ENCODE data around the gene MRPL38. TPM values are rescaled to one million over a fixed set of nuclear protein-coding genes. Genes with fewer than 3 reads are reported as not detected.

The MRPL38 gene
- total and polyA plus RNA-seq, 4 donors, result 23.0 to 63.9 (median 50.5) TPM

DNA sequence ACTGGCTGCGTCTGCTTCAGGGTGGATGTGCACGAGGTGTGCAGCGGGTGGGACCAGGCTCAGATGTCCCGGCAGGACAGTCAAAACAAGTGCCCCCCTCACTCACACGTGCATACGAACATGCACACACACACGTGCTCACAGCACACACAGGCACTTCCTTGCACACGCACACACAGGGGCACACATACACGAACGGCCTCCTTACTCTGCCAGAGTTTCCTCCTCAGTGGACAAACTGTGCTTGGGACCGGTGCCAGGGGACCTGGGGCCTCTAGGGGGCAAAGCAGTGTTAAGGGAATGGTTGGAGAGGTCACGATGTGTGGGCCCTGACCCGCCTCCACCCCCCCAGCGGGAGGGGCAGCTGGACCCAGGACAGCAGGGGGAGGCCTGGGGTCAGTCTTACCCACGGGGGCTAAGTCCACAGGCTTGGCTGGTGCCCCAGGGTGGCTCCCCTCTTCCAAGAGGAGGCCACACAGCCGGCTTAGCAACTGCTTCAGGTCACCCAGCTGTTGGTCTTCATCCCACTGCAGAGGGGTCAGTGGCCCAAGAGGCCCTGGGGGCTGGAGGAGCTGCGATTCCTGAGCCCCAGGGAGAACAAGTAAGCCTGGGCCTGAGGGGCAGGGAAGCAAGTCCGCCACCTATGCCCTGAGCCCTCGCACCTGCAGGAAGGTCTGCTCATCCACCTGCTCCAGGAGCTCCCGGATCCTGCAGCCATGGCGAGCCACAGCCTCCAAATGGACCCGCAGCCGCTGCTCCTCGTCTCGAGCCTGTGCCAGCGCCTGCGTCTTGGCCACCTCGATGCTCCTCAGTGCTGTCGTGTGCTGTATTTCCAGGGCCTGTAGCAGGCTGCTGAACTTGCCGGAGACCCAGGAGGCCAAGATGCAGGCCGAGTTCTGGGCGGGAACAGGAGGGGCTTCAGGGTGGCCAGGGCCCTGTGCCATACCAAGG is 12.8 kb downstream of the MRPL38 start:
- TF ChIP-seq FOXA2 (IDR thresholded peaks at IDR 0.05) (no peak), NR2F2 (IDR thresholded peaks at IDR 0.05) (no peak), HNF4A (conservative IDR thresholded peaks at IDR 0.05) (peak in 1 of 2 donors; percentile 35)
- peaks cover 11 to 38% (median 24%) of the 10 kb centered on the region in 4 donors for H3K4me1 ChIP-seq (ENCODE audit: control insufficient read depth in 4 of 4, insufficient read depth in 4 of 4, low read length in 3 of 4)
- H3K9ac ChIP-seq (ENCODE audit: low read depth in 1 of 2, low read length in 2 of 2), result no peak overlapping the region
- no peak overlapping the region for H3K27ac ChIP-seq (ENCODE audit: low read depth in 1 of 2, low read length in 2 of 2)
- peak; percentile 71 for DNase-seq (ENCODE audit: low spot score)
- no peaks in the 10 kb centered on the region for H3K27me3 ChIP-seq (ENCODE audit: control insufficient read depth in 4 of 4, insufficient read depth in 4 of 4, low read length in 3 of 4)
- H3K9me3 ChIP-seq (ENCODE audit: control insufficient read depth in 4 of 4, low read length in 3 of 4), result no peaks in the 10 kb centered on the region
- 78% methylated on average over 32 of the region's 32 CpGs for WGBS
- H3K36me3 ChIP-seq (ENCODE audit: control insufficient read depth in 4 of 4, insufficient read depth in 3 of 4, low read depth in 1 of 4, low read length in 3 of 4), result peaks cover 0 to 1% (median 0%) of the 10 kb centered on the region in 4 donors
- H3K4me3 ChIP-seq (ENCODE audit: low read depth in 1 of 3, low read length in 3 of 3), result no peak overlapping the region

DNA sequence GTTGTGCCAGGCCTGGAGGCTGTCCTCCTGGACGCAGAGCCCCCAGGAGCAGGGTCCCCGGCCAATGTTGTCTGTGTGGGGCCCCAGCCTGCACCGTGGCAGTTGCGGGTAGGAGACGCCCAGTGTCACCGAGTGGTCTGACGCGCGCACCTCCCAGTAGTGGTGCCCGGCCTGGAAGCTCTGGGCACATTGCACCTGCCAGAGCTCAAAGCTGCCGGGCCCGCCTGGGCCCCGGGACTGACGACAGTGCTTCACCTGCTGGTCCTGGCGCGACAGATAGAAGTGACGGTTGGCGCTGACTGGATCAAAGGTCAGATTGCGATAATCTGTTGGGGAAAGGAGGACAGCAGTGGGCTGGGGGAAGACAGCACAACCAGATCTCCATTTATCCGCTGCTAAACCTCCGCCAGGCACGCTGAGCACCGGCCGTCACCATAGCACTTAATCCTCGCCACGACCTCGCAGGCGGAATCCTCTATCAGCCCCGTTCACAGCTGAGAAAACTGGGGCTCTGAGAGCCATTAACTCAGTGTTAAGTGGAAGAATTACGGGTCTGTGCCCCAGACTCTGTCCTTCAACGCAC is 13.6 kb downstream of the MRPL38 start:
- Histone ChIP-seq H3K9me3 (ENCODE audit: control insufficient read depth in 4 of 4, low read length in 3 of 4) (no peaks in the 10 kb centered on the region), H3K27ac (ENCODE audit: low read depth in 1 of 2, low read length in 2 of 2) (no peak overlapping the region), H3K4me3 (ENCODE audit: low read depth in 1 of 3, low read length in 3 of 3) (no peak overlapping the region), H3K9ac (ENCODE audit: low read depth in 1 of 2, low read length in 2 of 2) (no peak overlapping the region), H3K36me3 (ENCODE audit: control insufficient read depth in 4 of 4, insufficient read depth in 3 of 4, low read depth in 1 of 4, low read length in 3 of 4) (peaks cover 0 to 1% (median 0%) of the 10 kb centered on the region in 4 donors), H3K4me1 (ENCODE audit: control insufficient read depth in 4 of 4, insufficient read depth in 4 of 4, low read length in 3 of 4) (peaks cover 11 to 35% (median 24%) of the 10 kb centered on the region in 4 donors), H3K27me3 (ENCODE audit: control insufficient read depth in 4 of 4, insufficient read depth in 4 of 4, low read length in 3 of 4) (no peaks in the 10 kb centered on the region)
- DNase-seq (ENCODE audit: low spot score), result no peak
- peak; percentile 56 to 71 for TF ChIP-seq HNF4A (conservative IDR thresholded peaks at IDR 0.05)
- TF ChIP-seq, protein P1, sequence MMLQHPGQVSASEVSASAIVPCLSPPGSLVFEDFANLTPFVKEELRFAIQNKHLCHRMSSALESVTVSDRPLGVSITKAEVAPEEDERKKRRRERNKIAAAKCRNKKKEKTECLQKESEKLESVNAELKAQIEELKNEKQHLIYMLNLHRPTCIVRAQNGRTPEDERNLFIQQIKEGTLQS (IDR thresholded peaks at IDR 0.05), result no peak
- peak; percentile 33 for TF ChIP-seq SP1 (IDR thresholded peaks at IDR 0.05)
- peak in 1 of 2 donors; percentile 4 for TF ChIP-seq RXRA (IDR thresholded peaks at IDR 0.05)
- 81% methylated on average over 31 of the region's 31 CpGs for WGBS

DNA sequence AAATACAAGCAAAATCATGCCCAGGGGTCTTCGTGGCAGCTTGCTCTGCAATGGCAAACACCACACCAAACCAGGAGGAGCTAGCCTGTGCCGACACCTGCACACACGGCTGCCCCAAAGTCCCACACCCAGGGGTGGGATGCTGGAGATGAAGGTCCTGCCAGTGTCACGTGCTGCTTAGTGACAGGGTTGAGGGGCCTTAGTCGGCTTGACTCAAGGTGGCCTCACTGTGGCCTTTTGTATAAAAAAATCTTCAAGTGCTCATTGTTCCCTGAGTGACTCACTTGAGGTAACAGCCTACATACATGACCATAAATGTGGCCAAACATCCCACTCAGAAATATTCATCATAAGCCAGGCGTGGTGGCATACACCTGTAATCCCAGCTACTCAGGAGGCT is 15.2 kb downstream of the MRPL38 start:
- DNase-seq (ENCODE audit: low spot score), result no peak
- no peak overlapping the region for H3K27ac ChIP-seq (ENCODE audit: low read depth in 1 of 2, low read length in 2 of 2)
- H3K27me3 ChIP-seq (ENCODE audit: control insufficient read depth in 4 of 4, insufficient read depth in 4 of 4, low read length in 3 of 4), result no peaks in the 10 kb centered on the region
- peaks cover 7 to 23% (median 15%) of the 10 kb centered on the region in 4 donors for H3K4me1 ChIP-seq (ENCODE audit: control insufficient read depth in 4 of 4, insufficient read depth in 4 of 4, low read length in 3 of 4)
- WGBS, result 89% methylated on average over 6 of the region's 6 CpGs
- H3K9me3 ChIP-seq (ENCODE audit: control insufficient read depth in 4 of 4, low read length in 3 of 4), result no peaks in the 10 kb centered on the region
- H3K4me3 ChIP-seq (ENCODE audit: low read depth in 1 of 3, low read length in 3 of 3), result no peak overlapping the region
- peaks cover 0 to 1% (median 0%) of the 10 kb centered on the region in 4 donors for H3K36me3 ChIP-seq (ENCODE audit: control insufficient read depth in 4 of 4, insufficient read depth in 3 of 4, low read depth in 1 of 4, low read length in 3 of 4)
- no peak overlapping the region for H3K9ac ChIP-seq (ENCODE audit: low read depth in 1 of 2, low read length in 2 of 2)
- TF ChIP-seq RXRA (IDR thresholded peaks at IDR 0.05), result no peak
- TF ChIP-seq, protein P1 (IDR thresholded peaks at IDR 0.05), result no peak
- no peak for TF ChIP-seq SP1 (IDR thresholded peaks at IDR 0.05)
- no peak for TF ChIP-seq NR2F2 (IDR thresholded peaks at IDR 0.05)
- TF ChIP-seq, protein P2, sequence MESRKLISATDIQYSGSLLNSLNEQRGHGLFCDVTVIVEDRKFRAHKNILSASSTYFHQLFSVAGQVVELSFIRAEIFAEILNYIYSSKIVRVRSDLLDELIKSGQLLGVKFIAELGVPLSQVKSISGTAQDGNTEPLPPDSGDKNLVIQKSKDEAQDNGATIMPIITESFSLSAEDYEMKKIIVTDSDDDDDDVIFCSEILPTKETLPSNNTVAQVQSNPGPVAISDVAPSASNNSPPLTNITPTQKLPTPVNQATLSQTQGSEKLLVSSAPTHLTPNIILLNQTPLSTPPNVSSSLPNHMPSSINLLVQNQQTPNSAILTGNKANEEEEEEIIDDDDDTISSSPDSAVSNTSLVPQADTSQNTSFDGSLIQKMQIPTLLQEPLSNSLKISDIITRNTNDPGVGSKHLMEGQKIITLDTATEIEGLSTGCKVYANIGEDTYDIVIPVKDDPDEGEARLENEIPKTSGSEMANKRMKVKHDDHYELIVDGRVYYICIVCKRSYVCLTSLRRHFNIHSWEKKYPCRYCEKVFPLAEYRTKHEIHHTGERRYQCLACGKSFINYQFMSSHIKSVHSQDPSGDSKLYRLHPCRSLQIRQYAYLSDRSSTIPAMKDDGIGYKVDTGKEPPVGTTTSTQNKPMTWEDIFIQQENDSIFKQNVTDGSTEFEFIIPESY (IDR thresholded peaks at IDR 0.05), result no peak
- TF ChIP-seq, protein P3, sequence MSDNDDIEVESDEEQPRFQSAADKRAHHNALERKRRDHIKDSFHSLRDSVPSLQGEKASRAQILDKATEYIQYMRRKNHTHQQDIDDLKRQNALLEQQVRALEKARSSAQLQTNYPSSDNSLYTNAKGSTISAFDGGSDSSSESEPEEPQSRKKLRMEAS (IDR thresholded peaks at IDR 0.05), result no peak
- no peak for TF ChIP-seq YY1 (IDR thresholded peaks at IDR 0.05)
- no peak for TF ChIP-seq HNF4A (conservative IDR thresholded peaks at IDR 0.05)
